Endothelial cell of umbilical vein (primary cell): ENCODE data around the gene PTK6. TPM values are rescaled to one million over a fixed set of nuclear protein-coding genes. Genes with fewer than 3 reads are reported as not detected.

Source experiments
- BruUV-seq: library from RNA; stranded (reverse); fragments of 400-500 nt; replicated peaks from 2 replicates; lab custom pipeline; 2021; lab: Mats Ljungman, UMichigan
- CTCF ChIA-PET: fragments of 300-600, 350-600 bp; sonication (Branson Sonifier 250); formaldehyde crosslinking; loops from one replicate; lab custom pipeline; 2021; ENCODE audit warnings: antibody characterized with exemption, inconsistent platforms; lab: Charles Lee
- POLR2A ChIA-PET: fragments of 300-600, 350-600 bp; sonication (Branson Sonifier 250); formaldehyde crosslinking; loops from one replicate; lab custom pipeline; 2021; ENCODE audit warnings: antibody characterized with exemption, inconsistent platforms; lab: Charles Lee
- DNase-seq: peaks from one replicate; pipeline ENCODE4 v3.0.0-alpha.2; 2011; ENCODE audit warnings: low read depth, low spot score
- FAIRE-seq: peaks from 2 replicates; lab custom pipeline; 2011; peaks lifted over from hg19 to GRCh38; lab: Jason Lieb, UNC
- H2AFZ ChIP-seq: 2 replicates; pipeline ENCODE4 v1.6.0; 2012; ENCODE audit warnings: low read depth, low read length, control low read depth, inconsistent platforms
- H3K27ac ChIP-seq: 2 replicates; pipeline ENCODE4 v1.5.1; 2011; ENCODE audit warnings: low read depth, mild to moderate bottlenecking, control low read depth, low read length, moderate library complexity; ENCODE audit not compliant: insufficient read depth
- H3K27me3 ChIP-seq, 2 experiments: 2 replicates each; pipeline versions ENCODE4 v1.6.0 to v1.6.1; 2011; ENCODE audit warnings: low read length in 2 of 2, mixed read lengths in 1 of 2; ENCODE audit not compliant: control insufficient read depth in 2 of 2, insufficient read depth in 2 of 2
- H3K36me3 ChIP-seq, 2 experiments: 2 replicates in 1 of 2; 3 replicates in 1 of 2; pipeline ENCODE4 v1.5.1; 2011; ENCODE audit warnings: low read length in 2 of 2, mild to moderate bottlenecking in 1 of 2, moderate library complexity in 1 of 2; ENCODE audit not compliant: control insufficient read depth in 2 of 2, insufficient read depth in 2 of 2; ENCODE audit errors: extremely low read depth in 1 of 2
- H3K4me1 ChIP-seq: 3 replicates; pipeline ENCODE4 v1.5.1; 2011; ENCODE audit warnings: mild to moderate bottlenecking, low read length; ENCODE audit not compliant: control insufficient read depth, insufficient read depth; ENCODE audit errors: extremely low read depth
- H3K4me2 ChIP-seq: 2 replicates; pipeline ENCODE4 v1.6.1; 2011; ENCODE audit warnings: low read length, control low read depth, mixed read lengths; ENCODE audit not compliant: insufficient read depth
- H3K4me3 ChIP-seq, 3 experiments: fragments of 200-600 bp in 1 of 3; sonication (generic), shearing (Covaris generic) in 1 of 3; replicated peaks in 1 of 3; 2 replicates each; pipeline ENCODE4 v1.5.1; 2011 to 2016; ENCODE audit warnings: control low read depth in 3 of 3, low read length in 3 of 3, mild to moderate bottlenecking in 2 of 3, inconsistent platforms in 1 of 3, low read depth in 1 of 3, moderate library complexity in 1 of 3; ENCODE audit not compliant: insufficient read depth in 1 of 3
- H3K79me2 ChIP-seq: 2 replicates; pipeline ENCODE4 v1.6.0; 2012; ENCODE audit warnings: low read length, inconsistent platforms; ENCODE audit not compliant: control insufficient read depth, insufficient read depth
- H3K9ac ChIP-seq: replicated peaks from 2 replicates; pipeline ENCODE3; 2011; ENCODE audit warnings: low read length, control low read depth; ENCODE audit not compliant: insufficient read depth; ENCODE audit errors: extremely low read depth
- H3K9me1 ChIP-seq: replicated peaks from 3 replicates; pipeline ENCODE4 v1.6.0; 2011; ENCODE audit warnings: mild to moderate bottlenecking, low read length; ENCODE audit not compliant: control insufficient read depth, insufficient read depth; ENCODE audit errors: extremely low read depth
- H3K9me3 ChIP-seq: replicated peaks from 2 replicates; pipeline ENCODE4 v1.5.1; 2012; ENCODE audit warnings: low read length, inconsistent platforms; ENCODE audit not compliant: control insufficient read depth, insufficient read depth
- H4K20me1 ChIP-seq: replicated peaks from 2 replicates; pipeline ENCODE3; 2011; ENCODE audit warnings: mild to moderate bottlenecking, low read length; ENCODE audit not compliant: control insufficient read depth, insufficient read depth; ENCODE audit errors: extremely low read depth
- EZH2 ChIP-seq: IDR thresholded peaks from 2 replicates; pipeline ENCODE4 v1.6.1; 2012; ENCODE audit warnings: borderline replicate concordance, low read depth, mild to moderate bottlenecking, moderate library complexity, low read length, inconsistent platforms; ENCODE audit not compliant: severe bottlenecking
- FOS ChIP-seq: IDR thresholded peaks from 2 replicates; pipeline ENCODE4 v1.6.1; 2011; ENCODE audit warnings: mild to moderate bottlenecking, low read length, moderate library complexity, borderline replicate concordance; ENCODE audit not compliant: insufficient read depth
- GATA2 ChIP-seq: IDR thresholded peaks from 2 replicates; pipeline ENCODE4 v1.7.0; 2011; ENCODE audit warnings: low read depth, mild to moderate bottlenecking, moderate library complexity, mixed read lengths, low read length; ENCODE audit not compliant: insufficient read length, insufficient read depth
- JUN ChIP-seq: IDR thresholded peaks from 2 replicates; pipeline ENCODE4 v1.6.1; 2011; ENCODE audit warnings: borderline replicate concordance, low read depth; ENCODE audit not compliant: insufficient read length, insufficient read depth
- MYC ChIP-seq: IDR thresholded peaks from one replicate; pipeline ENCODE4 v1.6.1; 2011; ENCODE audit warnings: mild to moderate bottlenecking, low read depth, low read length
- POLR2A ChIP-seq: IDR thresholded peaks from 2 replicates; pipeline ENCODE4 v1.6.1; 2012; ENCODE audit warnings: low read depth, mild to moderate bottlenecking, control low read depth, low read length
- POLR2AphosphoS5 ChIP-seq: IDR thresholded peaks from 2 replicates; pipeline ENCODE4 v1.6.1; 2012; ENCODE audit warnings: low read depth, mild to moderate bottlenecking, control low read depth, low read length, moderate library complexity; ENCODE audit not compliant: insufficient read depth
- dilution Hi-C: fragments of 300-500 bp; cut with MboI; formaldehyde crosslinking; loops from one replicate; pipeline ENCODE4 v1.15.0; 2019; ENCODE audit warnings: low sequenced_read_pairs; ENCODE audit not compliant: extremely low pct_ligation_motif_present
- intact Hi-C: fragments of 100-400 bp; cut with micrococcal nuclease; formaldehyde crosslinking; loops from one replicate; pipeline ENCODE4 v1.10.0; 2022
- polyA plus RNA-seq, 4 experiments: library from polyadenylated mRNA; depleted of rRNA in 3 of 4; stranded (reverse) in 3 of 4; unstranded in 1 of 4; fragments of >200 nt; gene quantifications; 2 replicates each; pipeline versions ENCODE4 v1.2.1 to v1.2.3, GENCODE V29; 2011 to 2012; ENCODE audit warnings: missing spikeins in 1 of 4
- total RNA-seq: library from RNA; stranded (reverse); gene quantifications from 2 replicates; pipeline ENCODE4 v1.2.3, GENCODE V29; 2021
- TF ChIP-seq, protein P1 (sequence below): IDR thresholded peaks from 2 replicates; pipeline ENCODE4 v1.6.1; 2011; ENCODE audit not compliant: insufficient read depth, insufficient read length
- TF ChIP-seq, protein P2 (sequence below), 2 donors: IDR thresholded peaks; 1 replicate in 1 of 2; 2 replicates in 1 of 2; pipeline ENCODE4 v1.5.1; 2011; ENCODE audit warnings: low read length in 2 of 2, mild to moderate bottlenecking in 2 of 2, moderate library complexity in 2 of 2, control low read depth in 1 of 2, inconsistent platforms in 1 of 2, low read depth in 1 of 2; ENCODE audit not compliant: insufficient read depth in 1 of 2; ENCODE audit errors: extremely low read depth in 1 of 2

Gene PTK6
- total and polyA plus RNA-seq, 2 donors (not counting 3 experiments of a cell fraction or from before 2014, with no cell fraction given) = 0.18 TPM; not detected in 1

DNA sequence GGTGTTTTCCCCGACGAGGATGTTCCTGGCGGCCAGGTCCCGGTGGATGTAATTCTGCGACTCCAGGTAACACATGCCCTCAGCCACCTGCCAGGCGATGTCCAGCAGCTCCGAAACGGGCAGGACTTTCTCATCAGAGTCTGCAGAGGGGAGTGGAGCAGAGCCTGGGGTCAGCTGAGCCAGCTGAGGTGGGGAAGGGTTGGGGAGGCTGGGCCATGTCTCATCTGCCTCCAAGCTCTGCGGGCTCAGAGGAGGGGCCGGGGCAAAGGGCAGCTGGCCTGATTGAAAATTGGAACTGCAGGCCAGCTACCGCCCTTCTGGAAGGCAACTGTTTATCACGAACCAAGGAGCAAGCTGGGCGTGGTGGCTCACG lies 6.4 kb downstream of the PTK6 start:
- TF ChIP-seq POLR2A (no peak), MYC (no peak), POLR2AphosphoS5 (no peak), GATA2 (no peak), FOS (no peak), EZH2 (no peak), JUN (no peak)
- TF ChIP-seq, protein P1, sequence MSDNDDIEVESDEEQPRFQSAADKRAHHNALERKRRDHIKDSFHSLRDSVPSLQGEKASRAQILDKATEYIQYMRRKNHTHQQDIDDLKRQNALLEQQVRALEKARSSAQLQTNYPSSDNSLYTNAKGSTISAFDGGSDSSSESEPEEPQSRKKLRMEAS = no peak
- TF ChIP-seq, protein P2, sequence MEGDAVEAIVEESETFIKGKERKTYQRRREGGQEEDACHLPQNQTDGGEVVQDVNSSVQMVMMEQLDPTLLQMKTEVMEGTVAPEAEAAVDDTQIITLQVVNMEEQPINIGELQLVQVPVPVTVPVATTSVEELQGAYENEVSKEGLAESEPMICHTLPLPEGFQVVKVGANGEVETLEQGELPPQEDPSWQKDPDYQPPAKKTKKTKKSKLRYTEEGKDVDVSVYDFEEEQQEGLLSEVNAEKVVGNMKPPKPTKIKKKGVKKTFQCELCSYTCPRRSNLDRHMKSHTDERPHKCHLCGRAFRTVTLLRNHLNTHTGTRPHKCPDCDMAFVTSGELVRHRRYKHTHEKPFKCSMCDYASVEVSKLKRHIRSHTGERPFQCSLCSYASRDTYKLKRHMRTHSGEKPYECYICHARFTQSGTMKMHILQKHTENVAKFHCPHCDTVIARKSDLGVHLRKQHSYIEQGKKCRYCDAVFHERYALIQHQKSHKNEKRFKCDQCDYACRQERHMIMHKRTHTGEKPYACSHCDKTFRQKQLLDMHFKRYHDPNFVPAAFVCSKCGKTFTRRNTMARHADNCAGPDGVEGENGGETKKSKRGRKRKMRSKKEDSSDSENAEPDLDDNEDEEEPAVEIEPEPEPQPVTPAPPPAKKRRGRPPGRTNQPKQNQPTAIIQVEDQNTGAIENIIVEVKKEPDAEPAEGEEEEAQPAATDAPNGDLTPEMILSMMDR (IDR thresholded peaks at IDR 0.05; ENCODE audit: extremely low read depth in 1 of 2, insufficient read depth in 1 of 2, low read depth in 1 of 2, low read length in 2 of 2) = no peak
- Histone ChIP-seq H4K20me1 (no peaks in the 10 kb centered on the region), H3K4me1 (no peaks in the 10 kb centered on the region), H3K27me3 (no peaks in the 10 kb centered on the region), H3K4me2 (no peak overlapping the region), H3K79me2 (no peaks in the 10 kb centered on the region), H3K9me1 (no peaks in the 10 kb centered on the region), H3K4me3 (no peak overlapping the region), H3K9me3 (no peaks in the 10 kb centered on the region), H3K9ac (no peak overlapping the region), H3K27ac (no peak overlapping the region), H2AFZ (no peak overlapping the region), H3K36me3 (no peaks in the 10 kb centered on the region)
- FAIRE-seq (no peak), DNase-seq (no peak)
- no TSS peak for BruUV-seq
- dilution Hi-C loops = no loop called here
- CTCF ChIA-PET = no interaction called here
- POLR2A ChIA-PET = no interaction called here
- intact Hi-C loops = no loop called here
